Thyroid gland (tissue), 4 donors: Measurements from ENCODE around the gene VAV3. TPM values are rescaled to one million over a fixed set of nuclear protein-coding genes. Genes with fewer than 3 reads are reported as not detected.

ENCODE experiments used
- DNase-seq, 2 donors: peaks; one replicate each; pipeline ENCODE4 v3.0.0-alpha.2; 2019
- H3K27ac ChIP-seq, 3 donors: fragments of 200-600 bp; sonication (generic); 1 replicate in 2 of 3; 2 replicates in 1 of 3; pipeline ENCODE4 v1.5.1; 2016 to 2019; ENCODE audit warnings: mild to moderate bottlenecking in 1 of 3, moderate library complexity in 1 of 3
- H3K27me3 ChIP-seq: fragments of 200-600 bp; sonication (generic); one replicate; pipeline ENCODE4 v1.5.1; 2019
- H3K36me3 ChIP-seq, 2 donors: fragments of 200-600 bp; sonication (generic); one replicate each; pipeline ENCODE4 v1.5.1; 2016 to 2019
- H3K4me1 ChIP-seq, 2 donors: fragments of 200-600 bp; sonication (generic); one replicate each; pipeline ENCODE4 v1.5.1; 2017 to 2019
- H3K4me3 ChIP-seq, 3 donors: fragments of 200-600 bp; sonication (generic); replicated peaks in 1 of 3; 1 replicate in 2 of 3; 2 replicates in 1 of 3; pipeline ENCODE4 v1.5.1; 2016; ENCODE audit warnings: mild to moderate bottlenecking in 1 of 3
- H3K9me3 ChIP-seq: fragments of 200-600 bp; sonication (generic); one replicate; pipeline ENCODE4 v1.5.1; 2017
- POLR2A ChIP-seq, 2 donors: fragments of 450-650 bp; IDR thresholded peaks; one replicate each; pipeline ENCODE4 v1.6.1; 2017; ENCODE audit warnings: antibody characterized with exemption in 2 of 2, mild to moderate bottlenecking in 2 of 2, moderate library complexity in 1 of 2
- WGBS, 2 donors: methylation state at CpG; one replicate each; pipeline ENCODE4 v1.1.5; 2017; 5-methylcytosine and 5-hydroxymethylcytosine counted together
- intact Hi-C: fragments of 100-400 bp; cut with DNase I; formaldehyde crosslinking; loops from one replicate; pipeline ENCODE4 v1.15.1; 2023
- total RNA-seq, 4 donors: library from RNA; depleted of rRNA; stranded (reverse); fragments of >200 nt; gene quantifications; one replicate each; pipeline ENCODE4 v1.2.3, GENCODE V29; 2016
- TF ChIP-seq, protein P1 (sequence below), 6 experiments: fragments of 200-600 bp in 3 of 6; fragments of 450-650 bp in 3 of 6; sonication (generic) in 3 of 6; IDR thresholded peaks; one replicate each; pipeline ENCODE4 v1.5.1; 2016 to 2019; ENCODE audit warnings: antibody characterized with exemption in 6 of 6, mild to moderate bottlenecking in 2 of 6, inconsistent platforms in 1 of 6, moderate library complexity in 1 of 6

The VAV3 gene
- total RNA-seq, 4 donors from 2014 or later, result 14.8 to 22.8 (median 18.8) TPM

DNA sequence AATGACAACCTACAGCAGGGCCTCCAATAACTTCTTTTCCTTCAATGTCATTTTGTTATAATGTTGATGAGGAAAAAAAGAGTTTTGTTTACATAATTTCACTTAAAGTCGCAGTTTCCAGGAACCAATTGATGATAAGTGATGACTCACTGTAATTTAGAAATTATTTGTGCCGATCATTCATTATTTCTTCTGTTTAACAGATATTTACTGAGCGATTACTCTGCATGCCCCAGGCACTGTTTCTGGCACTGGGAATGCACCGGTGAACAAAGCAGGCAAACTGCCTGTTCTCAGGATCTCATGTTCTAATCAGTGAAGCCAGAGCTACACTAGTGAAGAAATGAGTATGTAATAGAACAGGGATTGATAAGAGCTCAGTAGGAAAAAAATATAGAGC lies 420.7 kb downstream of the VAV3 start:
- Histone ChIP-seq H3K4me3 (no peak overlapping the region), H3K36me3 (no peaks in the 10 kb centered on the region), H3K9me3 (no peaks in the 10 kb centered on the region), H3K27ac (no peak overlapping the region), H3K4me1 (no peaks in the 10 kb centered on the region), H3K27me3 (no peaks in the 10 kb centered on the region)
- TF ChIP-seq, protein P1, sequence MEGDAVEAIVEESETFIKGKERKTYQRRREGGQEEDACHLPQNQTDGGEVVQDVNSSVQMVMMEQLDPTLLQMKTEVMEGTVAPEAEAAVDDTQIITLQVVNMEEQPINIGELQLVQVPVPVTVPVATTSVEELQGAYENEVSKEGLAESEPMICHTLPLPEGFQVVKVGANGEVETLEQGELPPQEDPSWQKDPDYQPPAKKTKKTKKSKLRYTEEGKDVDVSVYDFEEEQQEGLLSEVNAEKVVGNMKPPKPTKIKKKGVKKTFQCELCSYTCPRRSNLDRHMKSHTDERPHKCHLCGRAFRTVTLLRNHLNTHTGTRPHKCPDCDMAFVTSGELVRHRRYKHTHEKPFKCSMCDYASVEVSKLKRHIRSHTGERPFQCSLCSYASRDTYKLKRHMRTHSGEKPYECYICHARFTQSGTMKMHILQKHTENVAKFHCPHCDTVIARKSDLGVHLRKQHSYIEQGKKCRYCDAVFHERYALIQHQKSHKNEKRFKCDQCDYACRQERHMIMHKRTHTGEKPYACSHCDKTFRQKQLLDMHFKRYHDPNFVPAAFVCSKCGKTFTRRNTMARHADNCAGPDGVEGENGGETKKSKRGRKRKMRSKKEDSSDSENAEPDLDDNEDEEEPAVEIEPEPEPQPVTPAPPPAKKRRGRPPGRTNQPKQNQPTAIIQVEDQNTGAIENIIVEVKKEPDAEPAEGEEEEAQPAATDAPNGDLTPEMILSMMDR (IDR thresholded peaks at IDR 0.05), result no peak
- TF ChIP-seq POLR2A (IDR thresholded peaks at IDR 0.05), result no peak
- DNase-seq, result no peak
- WGBS, 2 donors, result 85 to 86% methylated on average over 4 of the region's 4 CpGs
- intact Hi-C loops, result no loop called here

GRCh38 chr1:107541412-107541811 lies 423.6 kb downstream of the VAV3 start:
- DNase-seq, result no peak
- TF ChIP-seq, protein P1 (IDR thresholded peaks at IDR 0.05), result no peak
- TF ChIP-seq POLR2A (IDR thresholded peaks at IDR 0.05), result no peak
- Histone ChIP-seq H3K27me3 (no peaks in the 10 kb centered on the region), H3K27ac (no peak overlapping the region), H3K9me3 (no peaks in the 10 kb centered on the region), H3K36me3 (no peaks in the 10 kb centered on the region), H3K4me1 (peaks cover under 1% of the 10 kb centered on the region in 2 donors), H3K4me3 (no peak overlapping the region)
- WGBS, 2 donors, result 76 to 84% methylated on average over 2 of the region's 2 CpGs
- intact Hi-C loops, result no loop called here

DNA sequence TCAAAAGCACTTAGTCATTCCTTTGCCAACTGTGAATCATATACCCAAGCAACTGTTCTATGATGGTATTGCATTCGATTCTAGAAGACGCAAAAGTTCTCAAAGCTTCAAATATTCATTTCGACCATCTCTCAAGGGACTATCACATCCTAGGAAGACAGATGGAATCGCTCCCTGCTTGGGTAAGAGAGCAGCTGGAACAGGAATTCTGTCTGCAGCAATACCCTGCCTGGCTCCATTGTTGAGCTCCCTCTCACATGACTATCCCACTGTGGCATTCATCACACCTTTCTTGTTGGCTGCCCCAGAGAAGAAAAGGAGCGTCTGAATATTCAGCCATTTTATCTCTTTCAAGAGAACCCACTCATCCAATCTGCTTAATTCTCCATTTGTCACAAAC lies 426.5 kb downstream of the VAV3 start:
- no peak overlapping the region for H3K4me3 ChIP-seq
- DNase-seq, result no peak
- no peaks in the 10 kb centered on the region for H3K9me3 ChIP-seq
- no peak overlapping the region for H3K27ac ChIP-seq
- no peaks in the 10 kb centered on the region for H3K36me3 ChIP-seq
- no peaks in the 10 kb centered on the region for H3K27me3 ChIP-seq
- TF ChIP-seq POLR2A (IDR thresholded peaks at IDR 0.05), result no peak
- TF ChIP-seq, protein P1 (IDR thresholded peaks at IDR 0.05), result no peak
- intact Hi-C loops, result no loop called here
- peaks cover 4 to 7% of the 10 kb centered on the region in 2 donors for H3K4me1 ChIP-seq
- 89 to 91% methylated on average over 5 of the region's 5 CpGs for WGBS, 2 donors

GRCh38 chr1:107536266-107536665 lies 428.7 kb downstream of the VAV3 start:
- intact Hi-C loops, result no loop called here
- no peaks in the 10 kb centered on the region for H3K36me3 ChIP-seq
- no peak overlapping the region for H3K27ac ChIP-seq
- H3K4me3 ChIP-seq, result no peak overlapping the region
- no peak for DNase-seq
- WGBS, 2 donors, result 45 to 64% methylated on average over 3 of the region's 3 CpGs
- peaks cover 4 to 7% of the 10 kb centered on the region in 2 donors for H3K4me1 ChIP-seq
- no peaks in the 10 kb centered on the region for H3K27me3 ChIP-seq
- no peaks in the 10 kb centered on the region for H3K9me3 ChIP-seq
- TF ChIP-seq, protein P1 (IDR thresholded peaks at IDR 0.05), result no peak
- no peak for TF ChIP-seq POLR2A (IDR thresholded peaks at IDR 0.05)

DNA sequence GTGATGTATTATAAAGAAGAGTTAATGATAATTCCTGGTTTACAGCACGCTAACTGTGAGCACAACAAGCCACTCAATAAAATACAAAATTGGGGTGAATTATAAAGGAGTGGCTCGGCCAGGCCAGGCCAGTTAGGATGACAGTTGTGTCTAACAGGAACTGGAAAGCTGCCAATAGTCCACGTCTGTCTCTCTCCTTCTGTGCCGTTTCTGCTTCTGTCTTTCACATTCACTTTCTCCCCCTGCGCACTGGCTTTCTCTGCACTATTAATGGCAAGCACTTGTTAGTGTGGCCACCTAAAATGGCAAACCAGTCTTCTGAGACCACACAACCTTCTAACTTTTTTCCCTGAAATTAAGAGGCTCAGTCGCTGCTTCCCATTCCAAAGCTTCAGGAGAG lies 429.9 kb downstream of the VAV3 start:
- 73 to 74% methylated on average over 6 of the region's 6 CpGs for WGBS, 2 donors
- no peak overlapping the region for H3K27ac ChIP-seq
- peaks cover 4 to 7% of the 10 kb centered on the region in 2 donors for H3K4me1 ChIP-seq

More for the DNA sequence above, 429.9 kb downstream of the VAV3 start:
- Histone ChIP-seq H3K27me3 (no peaks in the 10 kb centered on the region), H3K4me3 (no peak overlapping the region), H3K36me3 (no peaks in the 10 kb centered on the region), H3K9me3 (no peaks in the 10 kb centered on the region)
- intact Hi-C loops, result no loop called here
- TF ChIP-seq, protein P1 (IDR thresholded peaks at IDR 0.05), result no peak
- TF ChIP-seq POLR2A (IDR thresholded peaks at IDR 0.05), result no peak
- DNase-seq, result no peak
